Common myeloid progenitor, CD34-positive (primary cell): ENCODE measurements around the gene ANTXR2. TPM values are rescaled to one million over a fixed set of nuclear protein-coding genes. Genes with fewer than 3 reads are reported as not detected.
"Not testable (repeated sequence)": the region's sequence is repeated elsewhere in the genome, so short reads cannot be mapped to it uniquely, and the experiment has no call there.

ENCODE experiments used
- CTCF ChIA-PET: fragments of 350-600 bp; sonication (Branson Sonifier 250); formaldehyde crosslinking; loops from one replicate; lab custom pipeline; 2021; ENCODE audit warnings: antibody characterized with exemption; lab: Charles Lee
- POLR2A ChIA-PET: fragments of 350-600 bp; sonication (Branson Sonifier 250); formaldehyde crosslinking; loops from one replicate; lab custom pipeline; 2021; ENCODE audit warnings: antibody characterized with exemption; lab: Charles Lee
- DNase-seq, 3 donors: peaks; one replicate each; pipeline versions ENCODE4 v3.0.0 to v3.0.0-alpha.2; 2013
- H3K27ac ChIP-seq, 2 experiments: 1 replicate in 1 of 2; 2 replicates in 1 of 2; pipeline ENCODE4 v1.7.0; 2013; ENCODE audit warnings: inconsistent platforms in 2 of 2, low read length in 2 of 2, mild to moderate bottlenecking in 2 of 2, low read depth in 1 of 2, moderate library complexity in 1 of 2; ENCODE audit not compliant: severe bottlenecking in 2 of 2, insufficient read depth in 1 of 2, poor library complexity in 1 of 2
- H3K27me3 ChIP-seq, 5 experiments: replicated peaks in 2 of 5; 1 replicate in 3 of 5; 2 replicates in 2 of 5; pipeline versions ENCODE4 v1.6.1 to v1.7.0; 2013; ENCODE audit warnings: low read length in 4 of 5, mild to moderate bottlenecking in 2 of 5, moderate library complexity in 2 of 5, inconsistent platforms in 1 of 5; ENCODE audit not compliant: insufficient read depth in 5 of 5, control insufficient read depth in 4 of 5
- H3K36me3 ChIP-seq, 4 experiments: 1 replicate in 2 of 4; 2 replicates in 2 of 4; pipeline versions ENCODE4 v1.6.1 to v1.7.0; 2013; ENCODE audit warnings: low read length in 3 of 4, control low read depth in 1 of 4, mild to moderate bottlenecking in 1 of 4; ENCODE audit not compliant: control insufficient read depth in 4 of 4, insufficient read depth in 4 of 4
- H3K4me1 ChIP-seq, 4 experiments: 1 replicate in 3 of 4; 2 replicates in 1 of 4; pipeline versions ENCODE4 v1.6.1 to v1.7.1; 2013; ENCODE audit warnings: low read length in 3 of 4, mild to moderate bottlenecking in 3 of 4, control low read depth in 1 of 4, inconsistent platforms in 1 of 4, moderate library complexity in 1 of 4; ENCODE audit not compliant: control insufficient read depth in 4 of 4, insufficient read depth in 4 of 4; ENCODE audit errors: control extremely low read depth in 1 of 4
- H3K4me3 ChIP-seq, 7 experiments: 1 replicate in 4 of 7; 2 replicates in 3 of 7; pipeline versions ENCODE4 v1.5.1 to v1.7.0; 2013; ENCODE audit warnings: mild to moderate bottlenecking in 7 of 7, low read length in 6 of 7, moderate library complexity in 6 of 7, inconsistent platforms in 2 of 7, low read depth in 2 of 7, control low read depth in 1 of 7; ENCODE audit not compliant: insufficient read depth in 4 of 7, control insufficient read depth in 1 of 7; ENCODE audit errors: extremely low read depth in 1 of 7
- H3K9me3 ChIP-seq, 5 experiments: 1 replicate in 4 of 5; 2 replicates in 1 of 5; pipeline versions ENCODE4 v1.6.1 to v1.7.1; 2013; ENCODE audit warnings: low read length in 4 of 5, mild to moderate bottlenecking in 2 of 5, inconsistent platforms in 1 of 5, low read depth in 1 of 5, moderate library complexity in 1 of 5; ENCODE audit not compliant: control insufficient read depth in 4 of 5, insufficient read depth in 2 of 5; ENCODE audit errors: control extremely low read depth in 1 of 5
- WGBS: methylation state at CpG from one replicate; pipeline ENCODE4 v1.1.5; 2013; ENCODE audit not compliant: insufficient coverage; 5-methylcytosine and 5-hydroxymethylcytosine counted together
- polyA plus RNA-seq: library from polyadenylated mRNA; unstranded; fragments of 120-200 nt; gene quantifications from one replicate; pipeline ENCODE4 v1.2.1, GENCODE V29; 2013

Gene ANTXR2
- 72.0 TPM for polyA plus RNA-seq

DNA sequence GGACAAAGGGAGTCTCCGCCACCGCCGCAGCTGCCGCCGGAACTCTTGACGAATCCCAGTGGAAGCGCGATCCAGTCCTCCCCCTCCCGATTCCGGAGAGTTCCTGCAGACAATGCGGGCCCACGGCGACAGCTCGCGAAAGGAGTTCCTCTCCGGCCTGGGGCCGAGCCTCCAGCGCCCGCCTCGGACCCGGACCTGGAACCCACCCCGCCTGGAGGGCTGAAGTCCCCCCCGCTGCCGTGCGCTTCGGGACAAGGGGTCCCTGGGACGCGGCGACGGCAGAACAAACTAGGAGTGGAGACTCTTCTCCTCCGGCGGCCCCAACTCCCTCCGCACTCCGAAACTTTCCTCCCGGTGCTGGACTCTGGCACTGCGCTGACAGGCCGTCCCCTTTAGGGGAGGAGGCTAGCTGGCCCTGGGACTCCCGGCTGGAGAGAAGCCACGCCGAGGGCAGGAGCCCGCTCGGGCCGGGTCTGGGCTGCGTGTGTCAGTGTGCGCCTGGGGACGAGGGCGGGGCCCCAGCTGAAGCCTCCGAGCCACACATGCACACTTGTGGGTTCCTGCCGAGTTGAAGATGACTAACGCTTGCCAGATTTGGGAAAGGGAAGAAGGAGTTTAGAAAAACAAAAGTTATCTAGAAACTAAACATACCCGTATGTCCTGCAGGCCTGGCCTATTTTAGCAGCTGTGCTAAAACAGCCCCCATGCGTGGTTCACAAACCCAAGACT, at the start of gene ANTXR2:
Gene ANTXR2 (minus strand): TSS at position 486 of the 729 bp plus-strand sequence. CDS start 669 bp downstream, outside the sequence.
- H3K36me3 ChIP-seq: peaks cover 0 to 13% (median 7%) of the 10 kb centered on the region in 4 experiments
- no peaks in the 10 kb centered on the region for H3K9me3 ChIP-seq
- ChIA-PET CTCF (interaction anchor here (0.8 to 3.9 kb wide), 11 partner anchors 9 to 112 kb away, joined by 3 to 16 read pairs (median 5); no protein-coding TSS in a partner anchor), POLR2A (interaction anchor here (0.9 to 1.7 kb wide), 5 partner anchors 15 to 115 kb away, joined by 3 to 5 read pairs (median 3); no protein-coding TSS in a partner anchor)
- 0% methylated on average over 48 of the region's 52 CpGs for WGBS
- peak; percentile 90 to 98 (median 96) for DNase-seq
- no peaks in the 10 kb centered on the region for H3K27me3 ChIP-seq
- H3K4me3 ChIP-seq: peak within 1 kb of the TSS; percentile 87 to 98 (median 95)
- peaks cover 42 to 75% (median 53%) of the 10 kb centered on the region in 4 experiments for H3K4me1 ChIP-seq
- peak within 1 kb of the TSS; percentile 92 to 95 for H3K27ac ChIP-seq

DNA sequence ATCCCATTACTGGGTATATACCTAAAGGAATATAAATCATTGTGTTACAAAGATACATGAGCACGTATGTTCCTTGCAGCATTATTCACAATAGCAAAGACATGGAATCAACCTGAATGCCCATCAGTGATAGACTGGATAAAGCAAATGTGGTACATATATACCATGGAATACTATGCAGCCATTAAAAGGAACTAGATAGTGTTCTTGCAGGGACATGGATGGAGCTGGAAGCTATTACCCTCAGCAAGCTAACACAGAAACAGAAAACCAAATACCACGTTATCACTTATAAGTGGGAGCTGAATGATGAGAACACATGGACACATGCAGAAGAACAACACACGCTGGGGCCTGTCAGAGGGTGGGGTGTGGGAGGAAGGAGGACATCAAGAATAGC, 48.8 kb upstream of the ANTXR2 start:
- H3K4me3 ChIP-seq, POLR2A ChIA-PET, H3K36me3 ChIP-seq, H3K27ac ChIP-seq, DNase-seq, H3K27me3 ChIP-seq: not testable (repeated sequence)
- Histone ChIP-seq H3K4me1 (peaks cover 4 to 19% (median 14%) of the 10 kb centered on the region in 4 experiments), H3K9me3 (peaks cover 0 to 14% (median 2%) of the 10 kb centered on the region in 5 experiments)
- CTCF ChIA-PET: interaction anchor here (1.1 to 1.8 kb wide), 3 partner anchors 17 to 62 kb away, joined by 3 to 6 read pairs (median 5); no protein-coding TSS in a partner anchor
- WGBS: 100% methylated on average over 1 of the region's 3 CpGs

DNA sequence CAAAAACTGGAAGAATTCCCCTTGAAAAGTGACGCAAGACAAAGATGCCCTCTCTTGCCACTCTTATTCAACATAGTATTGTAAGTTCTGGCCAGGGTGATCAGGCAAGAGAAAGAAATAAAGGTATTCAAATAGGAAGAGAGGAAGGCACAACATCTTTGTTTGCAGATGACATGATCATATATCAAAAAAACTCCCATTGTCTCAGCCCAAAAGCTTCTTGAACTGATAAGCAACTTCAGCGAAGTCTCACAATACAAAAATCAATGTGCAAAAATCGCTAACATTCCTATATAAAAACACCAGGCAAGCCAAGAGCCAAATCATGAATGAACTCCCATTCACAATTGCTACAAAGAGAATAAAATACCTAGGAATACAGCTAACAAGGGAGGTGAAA, 46.6 kb upstream of the ANTXR2 start:
- H3K4me3 ChIP-seq, H3K4me1 ChIP-seq, H3K27ac ChIP-seq, H3K36me3 ChIP-seq, H3K27me3 ChIP-seq, DNase-seq, POLR2A ChIA-PET: not testable (repeated sequence)
- CTCF ChIA-PET: interaction anchor here (0.7 kb wide), 1 partner anchor 32 kb away, joined by 3 read pairs; no protein-coding TSS in a partner anchor
- WGBS: no CpG with 5 or more reads among the region's 3 CpGs
- peaks cover 0 to 14% (median 2%) of the 10 kb centered on the region in 5 experiments for H3K9me3 ChIP-seq

DNA sequence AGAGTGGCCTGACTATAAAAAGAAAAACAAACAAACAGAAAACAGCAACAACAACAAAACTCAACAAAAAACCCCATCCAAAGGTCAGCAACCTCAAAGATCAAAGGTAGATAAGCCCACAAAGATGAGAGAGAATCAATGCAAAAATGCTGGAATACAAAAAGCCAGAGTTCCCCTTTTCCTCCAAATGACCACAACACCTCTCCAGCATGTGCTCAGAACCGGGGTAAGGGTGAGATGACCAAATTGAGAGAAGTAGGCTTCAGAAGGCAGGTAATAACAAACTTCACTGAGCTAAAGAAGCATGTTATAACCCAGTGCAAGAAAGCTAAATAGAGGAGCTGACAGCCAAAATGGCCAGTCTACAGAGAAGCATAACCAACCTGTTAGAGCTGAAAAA, 43.5 kb upstream of the ANTXR2 start:
- no peaks in the 10 kb centered on the region for H3K27me3 ChIP-seq
- ChIA-PET CTCF (interaction anchor here (2.5 kb wide), 1 partner anchor 9 kb away, joined by 8 read pairs; no protein-coding TSS in a partner anchor), POLR2A (no interaction called here)
- H3K9me3 ChIP-seq: peaks cover 0 to 14% (median 0%) of the 10 kb centered on the region in 5 experiments
- H3K4me3 ChIP-seq: no peak overlapping the region
- H3K27ac ChIP-seq: no peak overlapping the region
- H3K4me1 ChIP-seq: no peaks in the 10 kb centered on the region
- WGBS: no CpG with 5 or more reads among the region's 1 CpG
- DNase-seq: no peak
- no peaks in the 10 kb centered on the region for H3K36me3 ChIP-seq

DNA sequence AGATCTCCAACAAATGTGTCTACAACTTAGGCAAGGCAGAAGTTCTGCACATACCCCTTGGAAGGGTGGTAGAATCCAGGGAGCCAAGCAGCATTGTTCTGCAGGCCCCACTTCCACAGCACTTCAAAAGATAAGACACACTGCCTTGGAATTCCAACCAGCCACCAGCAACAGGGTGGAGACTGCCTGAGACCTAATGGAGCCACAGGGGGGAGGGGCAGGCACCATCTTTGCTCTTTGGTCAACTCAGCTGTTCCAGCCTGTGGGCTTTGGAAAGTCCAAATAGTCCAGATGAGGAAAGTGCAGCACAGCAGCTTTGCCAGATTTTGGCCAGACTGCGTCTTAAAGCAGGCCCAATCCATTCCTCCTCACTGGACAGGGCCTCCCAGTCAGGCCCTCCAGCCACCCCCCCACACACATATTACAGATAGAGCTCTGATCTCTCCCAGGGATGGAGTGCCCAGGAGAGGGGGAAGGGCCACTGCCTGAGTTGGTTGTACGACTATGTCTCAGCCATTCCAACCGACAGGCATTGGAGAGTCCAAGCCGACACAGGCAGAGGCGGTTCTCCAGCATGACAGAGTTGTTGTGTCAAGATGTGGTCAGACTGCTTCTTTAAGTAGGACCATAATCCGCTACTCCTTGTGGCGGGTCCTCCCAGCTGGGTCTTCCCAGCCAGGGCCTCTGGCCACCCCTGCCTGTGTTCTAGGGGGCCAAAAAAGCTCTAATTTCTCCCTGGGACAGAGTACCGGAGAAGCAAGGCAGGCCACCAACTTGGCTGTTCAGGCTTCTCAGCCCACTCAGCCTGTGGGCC, 42.5 kb upstream of the ANTXR2 start:
- CTCF ChIA-PET: interaction anchor here (1.0 to 2.5 kb wide), 2 partner anchors 9 to 10 kb away, joined by 3 to 8 read pairs; no protein-coding TSS in a partner anchor
- no peaks in the 10 kb centered on the region for H3K36me3 ChIP-seq
- WGBS: 98% methylated on average over 8 of the region's 8 CpGs
- H3K27ac ChIP-seq: no peak overlapping the region
- peaks cover 0 to 14% (median 0%) of the 10 kb centered on the region in 5 experiments for H3K9me3 ChIP-seq
- H3K4me3 ChIP-seq: no peak overlapping the region
- no peak for DNase-seq
- POLR2A ChIA-PET: no interaction called here
- H3K27me3 ChIP-seq: no peaks in the 10 kb centered on the region
- no peaks in the 10 kb centered on the region for H3K4me1 ChIP-seq

DNA sequence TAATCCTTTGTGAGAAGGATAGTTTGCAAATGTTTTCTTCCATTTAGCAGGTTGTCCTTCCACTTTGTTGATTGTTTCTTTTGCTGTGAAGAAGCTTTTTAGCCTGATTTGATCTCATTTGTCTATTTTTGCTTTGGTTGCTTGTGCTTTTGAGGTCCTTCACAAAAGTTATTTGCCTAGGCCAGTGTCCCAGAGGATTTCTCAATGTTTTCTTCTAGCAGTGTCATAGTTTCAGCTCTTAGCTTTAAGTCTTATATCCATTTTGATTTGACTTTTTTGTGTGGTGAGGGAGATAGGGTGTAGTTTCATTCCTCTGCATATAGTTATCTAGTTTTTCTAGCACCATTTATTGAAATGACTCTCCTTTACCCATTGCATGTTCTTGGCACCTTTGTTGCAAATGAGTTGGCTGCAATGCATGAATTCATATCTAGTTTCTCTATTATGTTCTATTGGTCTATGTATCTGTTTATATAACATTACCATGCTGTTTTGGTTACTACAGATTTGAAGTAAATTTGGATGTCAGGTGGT, 41.8 kb upstream of the ANTXR2 start:
- Histone ChIP-seq H3K36me3 (no peaks in the 10 kb centered on the region), H3K27ac (no peak overlapping the region), H3K9me3 (peaks cover 0 to 14% (median 0%) of the 10 kb centered on the region in 5 experiments), H3K27me3 (no peaks in the 10 kb centered on the region), H3K4me3 (no peak overlapping the region), H3K4me1 (no peaks in the 10 kb centered on the region)
- ChIA-PET POLR2A (no interaction called here), CTCF (no interaction called here)
- no peak for DNase-seq
